PFSK-1 (cell line): Measurements from ENCODE around the gene MYH15.

Experiments
- REST ChIP-seq, 2 experiments: IDR thresholded peaks; 2 replicates each; pipeline versions ENCODE4 v1.6.1 to v1.8.0; 2011 to 2012; ENCODE audit warnings: low read depth in 2 of 2, low read length in 2 of 2, control low read depth in 1 of 2, inconsistent platforms in 1 of 2, mild to moderate bottlenecking in 1 of 2, moderate library complexity in 1 of 2; ENCODE audit not compliant: insufficient read depth in 1 of 2
- SIN3A ChIP-seq: IDR thresholded peaks from 2 replicates; pipeline ENCODE4 v1.6.1; 2012; ENCODE audit warnings: mild to moderate bottlenecking, low read length, moderate library complexity, borderline replicate concordance; ENCODE audit not compliant: insufficient read depth
- TAF1 ChIP-seq: IDR thresholded peaks from 2 replicates; pipeline ENCODE4 v1.6.1; 2012; ENCODE audit warnings: low read length, control low read depth, borderline replicate concordance; ENCODE audit not compliant: insufficient read depth

DNA sequence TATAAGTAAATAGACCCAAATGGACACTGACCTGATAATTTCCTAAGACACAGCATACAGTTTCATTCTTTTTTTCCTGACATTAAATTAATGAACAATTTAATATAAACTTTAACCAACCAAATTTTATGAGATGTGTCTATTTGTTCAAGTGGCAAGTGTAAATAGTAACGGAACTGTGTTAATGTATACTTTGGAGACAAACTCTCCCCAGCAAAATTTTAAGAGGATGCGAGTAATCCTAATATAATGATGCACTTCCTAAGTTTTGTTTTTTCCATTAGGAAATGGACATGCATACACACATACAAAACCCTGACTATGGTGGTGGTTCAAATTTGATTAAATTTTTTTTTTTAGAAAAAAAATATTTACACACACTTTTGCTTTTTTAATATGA is 38.5 kb upstream of the MYH15 start:
- TF ChIP-seq TAF1 (no peak), REST (IDR thresholded peaks at IDR 0.05; ENCODE audit: insufficient read depth in 1 of 2, low read depth in 2 of 2, low read length in 2 of 2) (no peak), SIN3A (no peak)
